Measurements from ENCODE around the gene H2BW1.
"Not testable (repeated sequence)": the region's sequence is repeated elsewhere in the genome, so short reads cannot be mapped to it uniquely, and the experiment has no call there.

H2BW1 gene

GRCh38 chrX:104013606-104014005, at the start of gene H2BW1:
Gene H2BW1, minus strand, starts transcription at chrX:104013708. Its CDS starts 132 bp downstream, at chrX:104013576.
- DNase-seq (ENCODE audit: low spot score), result no peak

GRCh38 chrX:104062636-104063035, 49.1 kb upstream of the H2BW1 start:
- not testable (repeated sequence) for DNase-seq (ENCODE audit: low spot score)

GRCh38 chrX:104054956-104055355, 41.4 kb upstream of the H2BW1 start:
- DNase-seq (ENCODE audit: low spot score), result not testable (repeated sequence)

DNA sequence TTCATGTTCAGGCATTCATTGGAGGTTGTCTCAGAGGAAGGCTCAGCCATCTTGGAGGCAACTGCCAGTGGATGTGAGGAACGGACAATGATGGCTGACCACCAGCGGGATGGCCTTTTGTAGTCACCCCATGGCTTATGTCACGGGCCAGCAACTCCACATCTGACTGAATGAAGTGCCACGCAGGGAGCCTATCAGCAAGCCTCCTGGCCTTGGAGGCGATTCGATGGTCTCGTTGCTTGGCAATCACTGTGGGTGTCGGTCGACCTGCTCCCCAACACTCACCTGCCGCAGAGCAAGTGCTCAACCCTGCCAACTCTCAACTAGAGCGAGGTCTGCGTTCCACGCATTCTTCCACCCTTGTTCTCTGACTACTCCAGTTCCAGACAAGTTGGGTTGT, 33.7 kb upstream of the H2BW1 start:
- DNase-seq (ENCODE audit: low spot score), result no peak

DNA sequence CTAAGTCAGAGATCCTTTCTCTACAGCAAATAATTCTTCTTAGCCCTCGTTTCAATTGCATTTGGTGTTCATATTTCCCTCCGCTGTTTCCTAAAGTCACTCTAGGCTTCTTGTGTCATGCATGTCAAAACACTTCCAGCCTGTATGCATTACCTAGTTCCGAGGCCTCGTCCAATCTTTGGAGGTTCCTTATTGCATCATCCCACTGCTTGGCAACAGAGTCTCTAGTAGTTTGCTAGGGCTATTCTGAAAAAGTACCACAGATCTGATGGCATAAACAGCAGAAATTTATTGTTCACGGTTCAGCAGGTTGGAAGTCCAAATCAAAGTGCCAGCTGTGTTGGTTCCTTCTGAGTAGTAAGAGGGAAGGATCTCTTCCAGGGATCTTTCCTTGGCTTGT, 32.1 kb upstream of the H2BW1 start:
- no peak for DNase-seq (ENCODE audit: low spot score)

- no peak for DNase-seq (ENCODE audit: low spot score)
These were observed 27.5 kb upstream of the H2BW1 start for GRCh38 chrX:104041003-104041402.

- DNase-seq (ENCODE audit: low spot score), result no peak
These were observed 26.4 kb upstream of the H2BW1 start, which contains the start of gene H2BW2 for GRCh38 chrX:104039689-104040505. Gene H2BW2, plus strand, starts transcription at chrX:104039956. Its CDS starts 39 bp downstream, at chrX:104039995.

DNA sequence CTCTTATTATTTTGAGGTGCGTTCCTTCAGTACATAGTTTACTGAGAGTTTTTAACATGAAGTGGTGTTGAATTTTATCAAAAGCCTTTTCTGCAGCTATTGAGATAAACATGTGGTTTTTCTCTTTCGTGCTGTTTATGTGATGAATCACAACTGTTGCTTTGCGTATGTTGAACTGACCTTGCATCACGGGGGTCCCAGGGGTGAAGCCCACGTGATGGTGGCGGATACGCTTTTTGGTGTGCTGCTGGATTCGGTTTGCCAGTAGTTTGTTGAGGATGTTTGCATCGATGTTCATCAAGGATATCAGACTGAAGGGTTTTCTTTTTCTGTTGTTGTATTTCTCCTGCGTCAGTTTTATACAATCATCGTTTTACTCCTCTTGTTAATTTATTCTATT, 4.6 kb upstream of the H2BW1 start:
- no peak for DNase-seq (ENCODE audit: low spot score)

DNA sequence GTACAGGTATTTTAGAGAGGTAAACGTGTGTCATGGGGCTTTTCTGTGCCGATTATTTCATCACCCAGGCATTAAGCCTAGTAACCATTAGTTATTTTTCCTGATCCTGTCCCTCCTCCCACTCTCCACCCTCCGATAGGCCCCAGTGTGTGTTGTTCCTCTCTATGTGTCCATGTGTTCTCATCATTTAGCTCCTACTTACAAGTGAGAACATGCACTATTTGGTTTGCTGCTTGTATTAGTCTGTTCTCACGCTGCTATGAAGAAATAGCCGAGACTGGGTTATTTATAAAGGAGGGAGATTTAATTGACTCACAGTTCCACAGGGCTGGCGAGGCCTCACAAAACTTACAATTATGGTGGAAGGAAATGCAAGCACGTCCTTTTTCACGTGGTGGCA, 2.1 kb upstream of the H2BW1 start:
- DNase-seq (ENCODE audit: low spot score), result not testable (repeated sequence)

GRCh38 chrX:104013158-104013557, 350 bp downstream of the H2BW1 start:
- DNase-seq (ENCODE audit: low spot score), result no peak

DNA sequence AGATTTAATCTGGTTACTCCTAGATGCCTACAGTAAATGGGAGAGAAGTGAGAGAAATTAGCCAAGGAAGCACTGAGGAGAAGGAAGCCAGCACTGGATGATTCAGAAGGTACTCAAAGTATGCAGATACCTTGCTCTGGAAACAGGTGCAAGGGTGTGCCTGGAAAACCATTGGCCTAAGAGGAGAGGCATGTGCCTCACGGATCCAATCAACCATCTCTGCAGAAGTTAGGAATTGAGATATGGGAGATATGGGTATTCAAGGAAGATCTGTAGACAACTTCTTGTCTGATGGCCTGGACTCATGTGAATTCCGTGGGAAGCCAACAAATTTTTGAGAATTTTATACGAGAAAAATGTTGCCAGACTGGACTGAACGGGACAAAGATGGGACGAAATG, 4.7 kb downstream of the H2BW1 start:
- DNase-seq (ENCODE audit: low spot score), result no peak

DNA sequence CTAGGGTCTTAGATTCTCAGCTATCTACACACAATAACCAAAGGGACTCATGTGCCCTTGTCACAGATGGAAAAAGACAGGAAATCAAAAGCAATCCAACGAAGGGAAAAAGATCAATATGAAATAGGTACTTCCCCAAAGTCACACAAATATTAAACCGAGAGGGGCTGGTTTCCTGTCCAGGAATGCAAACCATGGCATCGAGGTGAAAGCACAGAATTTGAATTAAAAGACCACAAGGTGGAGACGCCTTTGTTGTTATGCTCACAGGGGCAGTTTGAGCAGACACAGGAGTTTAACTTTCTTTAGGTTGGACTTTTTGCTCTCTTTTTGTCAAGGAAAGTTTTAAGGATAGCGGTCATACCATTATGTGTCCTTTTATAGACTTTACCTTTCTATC, 14.3 kb downstream of the H2BW1 start:
- DNase-seq (ENCODE audit: low spot score), result no peak

GRCh38 chrX:103983508-103983907, 30.0 kb downstream of the H2BW1 start:
- DNase-seq (ENCODE audit: low spot score), result not testable (repeated sequence)

DNA sequence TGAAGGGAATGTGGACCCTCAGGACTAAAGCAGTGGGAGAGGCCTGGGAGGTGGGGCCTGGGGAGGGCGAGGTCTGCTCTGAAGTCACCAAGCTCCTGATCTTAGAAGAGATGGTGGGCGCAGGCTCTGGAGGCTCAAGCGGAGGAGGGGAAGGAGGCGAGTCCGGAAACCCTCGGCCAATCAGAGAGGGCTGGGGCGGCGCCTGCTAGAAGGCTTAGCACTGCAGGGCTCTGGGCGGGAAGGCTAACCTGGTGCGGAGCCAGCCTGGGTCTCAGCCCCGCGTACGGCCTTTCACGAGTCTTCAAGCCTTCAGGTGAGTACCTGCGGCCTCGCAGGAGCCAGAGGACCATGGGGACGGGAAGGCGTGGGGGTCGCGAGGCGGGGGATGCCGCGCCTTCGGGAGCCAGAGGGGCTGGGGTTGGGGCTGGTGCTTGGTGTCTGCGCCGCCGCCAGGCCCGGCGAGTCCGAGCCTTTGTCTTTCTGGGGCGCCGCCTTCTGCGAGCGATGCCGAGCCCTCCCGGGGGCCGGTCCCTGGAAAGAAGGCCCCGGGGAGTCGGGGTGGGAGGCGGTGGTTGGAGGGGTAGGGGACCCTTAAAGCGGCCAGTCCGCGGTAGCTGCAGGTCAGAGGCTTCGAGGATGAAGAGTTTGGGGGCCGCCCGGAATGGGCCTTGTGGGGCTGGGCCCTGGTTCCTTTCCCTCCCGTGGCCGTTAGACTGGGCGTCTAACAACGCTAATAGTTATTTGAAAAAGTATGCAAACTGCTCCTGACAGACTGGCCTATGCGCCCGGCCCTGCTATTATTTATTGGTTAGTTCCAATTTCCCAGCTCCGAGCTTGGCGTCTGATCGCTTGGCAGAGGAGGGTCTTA, 50.9 kb downstream of the H2BW1 start, which contains the start of gene TMSB15B:
Gene TMSB15B (plus strand): TSS at position 217 of the 868 bp plus-strand sequence.
- DNase-seq (ENCODE audit: low spot score), result not testable (repeated sequence)
